H9 (cell line): Measurements from ENCODE around the gene CCDC187. TPM values are rescaled to one million over a fixed set of nuclear protein-coding genes. Genes with fewer than 3 reads are reported as not detected.

Source experiments
- DNase-seq: peaks from one replicate; pipeline ENCODE4 v3.0.0-alpha.2; 2017
- H2AFZ ChIP-seq: one replicate; pipeline ENCODE4 v1.6.1; 2013; ENCODE audit warnings: mild to moderate bottlenecking, low read length, control low read depth, moderate library complexity
- H2AK5ac ChIP-seq: 2 replicates; pipeline ENCODE4 v1.6.1; 2013; ENCODE audit warnings: low read length, control low read depth, mixed read lengths; ENCODE audit not compliant: insufficient read length
- H2BK120ac ChIP-seq: one replicate; pipeline ENCODE4 v1.6.1; 2013; ENCODE audit warnings: low read depth, mild to moderate bottlenecking, low read length, control low read depth, inconsistent platforms; ENCODE audit not compliant: poor library complexity, severe bottlenecking
- H2BK12ac ChIP-seq: 2 replicates; pipeline ENCODE4 v1.6.1; 2013; ENCODE audit warnings: low read length, control low read depth, mixed read lengths, low read depth; ENCODE audit not compliant: insufficient read length
- H2BK15ac ChIP-seq: 2 replicates; pipeline ENCODE4 v1.6.1; 2013; ENCODE audit warnings: low read depth, low read length, control low read depth
- H2BK20ac ChIP-seq: one replicate; pipeline ENCODE4 v1.6.1; 2013; ENCODE audit warnings: low read depth, mild to moderate bottlenecking, low read length, control low read depth, inconsistent platforms; ENCODE audit not compliant: poor library complexity, severe bottlenecking
- H2BK5ac ChIP-seq: 2 replicates; pipeline ENCODE4 v1.6.1; 2013; ENCODE audit warnings: low read length, control low read depth, mixed read lengths; ENCODE audit not compliant: insufficient read length
- H3K14ac ChIP-seq: 2 replicates; pipeline ENCODE4 v1.6.1; 2013; ENCODE audit warnings: low read length, control low read depth; ENCODE audit not compliant: insufficient read depth
- H3K18ac ChIP-seq: 2 replicates; pipeline ENCODE4 v1.6.1; 2013; ENCODE audit warnings: low read depth, mild to moderate bottlenecking, mixed read lengths, low read length, control low read depth; ENCODE audit not compliant: insufficient read length
- H3K23ac ChIP-seq: 2 replicates; pipeline ENCODE4 v1.6.1; 2013; ENCODE audit warnings: low read length, control low read depth, mixed read lengths, low read depth; ENCODE audit not compliant: insufficient read length
- H3K23me2 ChIP-seq: 2 replicates; pipeline ENCODE4 v1.6.1; 2013; ENCODE audit warnings: low read depth, mild to moderate bottlenecking, mixed read lengths, low read length, control low read depth; ENCODE audit not compliant: insufficient read length, poor library complexity, severe bottlenecking
- H3K27ac ChIP-seq: 2 replicates; pipeline ENCODE4 v1.5.1; 2013; ENCODE audit warnings: low read length, control low read depth, mixed read lengths, low read depth; ENCODE audit not compliant: insufficient read length
- H3K27me3 ChIP-seq: 2 replicates; pipeline ENCODE4 v1.6.1; 2013; ENCODE audit warnings: low read length, control low read depth, inconsistent platforms; ENCODE audit not compliant: insufficient read depth
- H3K4ac ChIP-seq: 2 replicates; pipeline ENCODE4 v1.6.1; 2013; ENCODE audit warnings: low read depth, mild to moderate bottlenecking, control low read depth, inconsistent platforms, low read length, moderate library complexity
- H3K4me1 ChIP-seq: 2 replicates; pipeline ENCODE4 v1.6.1; 2013; ENCODE audit warnings: low read length, control low read depth, inconsistent platforms; ENCODE audit not compliant: insufficient read depth
- H3K4me2 ChIP-seq: 2 replicates; pipeline ENCODE4 v1.6.1; 2013; ENCODE audit warnings: low read length, control low read depth, mixed read lengths; ENCODE audit not compliant: insufficient read length, insufficient read depth
- H3K56ac ChIP-seq: 2 replicates; pipeline ENCODE4 v1.6.1; 2013; ENCODE audit warnings: low read depth, mild to moderate bottlenecking, mixed read lengths, low read length, control low read depth; ENCODE audit not compliant: insufficient read length
- H3K79me1 ChIP-seq: 2 replicates; pipeline ENCODE4 v1.6.1; 2013; ENCODE audit warnings: low read depth, mild to moderate bottlenecking, moderate library complexity, low read length, control low read depth, inconsistent platforms; ENCODE audit not compliant: insufficient read depth, poor library complexity, severe bottlenecking
- H3K79me2 ChIP-seq: 2 replicates; pipeline ENCODE4 v1.6.1; 2013; ENCODE audit warnings: low read length, control low read depth, inconsistent platforms; ENCODE audit not compliant: insufficient read depth
- H3K9ac ChIP-seq: 2 replicates; pipeline ENCODE4 v1.6.1; 2013; ENCODE audit warnings: low read length, control low read depth, mixed read lengths; ENCODE audit not compliant: insufficient read length; ENCODE audit errors: extremely low read depth
- H3K9me3 ChIP-seq: one replicate; pipeline ENCODE4 v1.6.1; 2013; ENCODE audit warnings: low read depth, low read length, inconsistent platforms; ENCODE audit not compliant: control insufficient read depth
- H3T11ph ChIP-seq: one replicate; pipeline ENCODE4 v1.6.1; 2013; ENCODE audit warnings: mild to moderate bottlenecking, low read length, control low read depth, inconsistent platforms
- H4K20me1 ChIP-seq: one replicate; pipeline ENCODE4 v1.6.1; 2013; ENCODE audit not compliant: control insufficient read depth, insufficient read length, insufficient read depth
- H4K5ac ChIP-seq: 2 replicates; pipeline ENCODE4 v1.6.1; 2013; ENCODE audit warnings: low read depth, mild to moderate bottlenecking, mixed read lengths, low read length, control low read depth; ENCODE audit not compliant: insufficient read length
- H4K8ac ChIP-seq: replicated peaks from 2 replicates; pipeline ENCODE4 v1.6.1; 2013; ENCODE audit warnings: low read length, control low read depth, mixed read lengths, low read depth; ENCODE audit not compliant: insufficient read length
- H4K91ac ChIP-seq: 2 replicates; pipeline ENCODE4 v1.6.1; 2013; ENCODE audit warnings: low read depth, mild to moderate bottlenecking, moderate library complexity, mixed read lengths, low read length, control low read depth; ENCODE audit not compliant: insufficient read length
- H3K27ac Mint-ChIP-seq, 3 experiments: 2 replicates in 2 of 3; 3 replicates in 1 of 3; pipeline ENCODE4 v1.8.0; 2020 to 2021; ENCODE audit warnings: mixed read lengths in 3 of 3, mild to moderate bottlenecking in 1 of 3, moderate library complexity in 1 of 3
- H3K27me3 Mint-ChIP-seq: 2 replicates; pipeline ENCODE4 v1.8.0; 2021; ENCODE audit warnings: low read depth, mild to moderate bottlenecking, moderate library complexity, mixed read lengths
- H3K36me3 Mint-ChIP-seq, 3 experiments: 2 replicates in 2 of 3; 3 replicates in 1 of 3; pipeline ENCODE4 v1.8.0; 2020 to 2021; ENCODE audit warnings: low read depth in 3 of 3, mixed read lengths in 3 of 3; ENCODE audit not compliant: insufficient read depth in 1 of 3
- H3K4me1 Mint-ChIP-seq, 2 experiments: 2 replicates each; pipeline ENCODE4 v1.8.0; 2020; ENCODE audit warnings: mixed read lengths in 2 of 2
- H3K4me3 Mint-ChIP-seq, 2 experiments: 2 replicates in 1 of 2; 3 replicates in 1 of 2; pipeline ENCODE4 v1.8.0; 2020 to 2021; ENCODE audit warnings: mild to moderate bottlenecking in 2 of 2, mixed read lengths in 2 of 2, moderate library complexity in 1 of 2
- H3K9me3 Mint-ChIP-seq, 2 experiments: 2 replicates in 1 of 2; 3 replicates in 1 of 2; pipeline ENCODE4 v1.8.0; 2020; ENCODE audit warnings: mild to moderate bottlenecking in 2 of 2, mixed read lengths in 2 of 2, moderate library complexity in 1 of 2
- CTCF ChIP-seq: fragments of 200-600 bp; sonication (generic); conservative IDR thresholded peaks from 3 replicates; pipeline ENCODE4 v1.8.0; 2021; ENCODE audit warnings: antibody characterized with exemption, mild to moderate bottlenecking
- WGBS: extraction: QIAGEN DNeasy Blood & Tissue Kit; methylation state at CpG from one replicate; pipeline ENCODE4 v1.1.7; 2013; ENCODE audit warnings: missing lambda C conversion rate, low lambda C conversion rate, mixed read lengths; ENCODE audit not compliant: insufficient read length; ENCODE audit errors: extremely low coverage; 5-methylcytosine and 5-hydroxymethylcytosine counted together
- total RNA-seq: library from RNA; stranded (reverse); gene quantifications from 2 replicates; pipeline ENCODE4 v1.2.1, GENCODE V29; 2021

Gene CCDC187
- total RNA-seq, 1 experiment from 2014 or later = 0.07 TPM

DNA sequence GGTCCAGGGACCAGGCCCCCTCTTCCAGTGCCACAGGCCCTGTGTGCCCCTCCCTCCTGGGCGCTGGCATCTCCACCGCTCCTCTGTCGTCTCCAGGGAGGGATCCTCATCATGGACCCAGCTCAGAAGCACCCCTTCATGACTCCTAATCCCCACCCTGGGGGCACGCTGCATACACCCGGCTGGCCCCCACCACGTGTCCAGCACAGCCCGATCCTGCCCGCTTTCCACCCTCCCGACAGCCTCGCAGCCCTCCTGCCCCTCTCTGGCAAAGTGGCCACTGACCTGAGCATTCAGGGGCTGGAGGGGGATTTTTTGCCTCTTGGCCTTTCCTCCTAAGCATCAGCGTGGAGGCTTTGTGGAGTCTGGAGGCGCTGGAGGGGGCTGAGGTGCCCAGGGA is 1.4 kb downstream of the CCDC187 start:
- Histone ChIP-seq H3K79me2 (no peaks in the 10 kb centered on the region), H3K14ac (no peak overlapping the region), H2BK20ac (no peak overlapping the region), H3K9ac (no peak overlapping the region), H3K23ac (no peak overlapping the region), H4K5ac (no peak overlapping the region), H3K4me1 (no peaks in the 10 kb centered on the region), H2BK5ac (no peak overlapping the region), H3K56ac (no peak overlapping the region), H3K4ac (no peak overlapping the region), H2AFZ (no peak overlapping the region), H4K8ac (no peak overlapping the region), H3K27ac (no peak overlapping the region), H3K27me3 (no peaks in the 10 kb centered on the region), H3T11ph (no peak overlapping the region), H3K4me2 (no peak overlapping the region), H3K18ac (no peak overlapping the region), H3K23me2 (no peaks in the 10 kb centered on the region), H3K9me3 (no peaks in the 10 kb centered on the region), H4K91ac (no peak overlapping the region), H3K79me1 (no peaks in the 10 kb centered on the region), H4K20me1 (no peaks in the 10 kb centered on the region), H2BK120ac (no peak overlapping the region), H2BK12ac (no peak overlapping the region), H2AK5ac (no peak overlapping the region), H2BK15ac (no peak overlapping the region)
- Mint-ChIP-seq H3K4me3 (no peak overlapping the region), H3K27me3 (no peaks in the 10 kb centered on the region), H3K9me3 (no peaks in the 10 kb centered on the region), H3K36me3 (no peaks in the 10 kb centered on the region), H3K27ac (no peak overlapping the region; a peak in 1 of 7 replicates), H3K4me1 (peaks cover 3% of the 10 kb centered on the region in 2 experiments; a peak in 3 of 4 replicates)
- DNase-seq = no peak
- no CpG with 5 or more reads among the region's 12 CpGs for WGBS
- TF ChIP-seq CTCF = no peak
